Stimulated activated CD4-positive, alpha-beta T cell treated with anti-CD3 and anti-CD28 coated beads, Interleukin-1b, Interleukin-23, amount 100 ng/mL, for 1 hour (primary cell): ENCODE measurements around the gene PFN1.

Source experiments
- DNase-seq, 2 donors: peaks; one replicate each; pipeline ENCODE4 v3.0.0-alpha.2; 2020; ENCODE audit warnings: low read depth in 2 of 2

PFN1 gene

GRCh38 chr17:4967539-4968485 lies 19.5 kb upstream of the PFN1 start, which contains the start of gene SPAG7:
SPAG7 (minus strand) TSS chr17:4967817; CDS start chr17:4967804, 13 bp downstream.
- DNase-seq = peak; percentile 81 to 86

DNA sequence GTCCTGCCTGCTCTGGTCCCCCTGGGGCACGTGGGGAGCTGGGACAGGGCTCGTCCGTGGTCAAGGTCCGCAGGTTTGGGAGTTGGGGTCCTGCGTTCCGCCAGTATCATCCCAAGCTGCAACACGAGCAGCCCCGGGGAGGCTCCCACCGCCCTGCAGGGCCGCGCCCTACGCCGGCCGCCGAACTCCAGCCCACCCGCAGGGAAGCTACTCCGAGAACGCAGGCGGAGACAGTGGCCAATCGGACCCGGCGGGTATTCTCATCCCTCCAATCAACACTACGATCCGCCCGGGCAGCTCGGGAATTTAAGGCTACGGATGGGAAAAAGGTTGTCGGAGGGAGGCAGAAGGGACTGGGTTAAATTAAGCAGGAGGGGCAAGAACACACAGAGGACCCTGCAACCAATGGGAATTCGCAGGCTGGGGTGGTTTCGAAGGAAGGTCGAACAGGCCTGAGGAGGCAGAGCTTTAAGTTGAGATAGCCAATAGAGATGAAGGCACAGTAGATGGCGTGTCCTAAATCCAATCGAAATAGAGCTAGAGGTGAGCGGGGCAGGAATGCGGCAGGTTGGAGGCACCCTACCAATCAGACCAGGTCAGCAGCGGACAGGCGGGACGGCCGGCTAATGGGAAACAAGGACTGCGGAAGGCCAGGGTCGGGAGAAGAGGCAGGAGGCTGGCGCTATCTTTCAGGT lies 18.7 kb upstream of the PFN1 start:
- peak; percentile 74 to 92 for DNase-seq

GRCh38 chr17:4965311-4965986 lies 17.1 kb upstream of the PFN1 start:
- no peak for DNase-seq

GRCh38 chr17:4960279-4960922 lies 12.1 kb upstream of the PFN1 start:
- no peak for DNase-seq

GRCh38 chr17:4959261-4959965 lies 11.1 kb upstream of the PFN1 start:
- no peak for DNase-seq

GRCh38 chr17:4958102-4958501 lies 9.8 kb upstream of the PFN1 start:
- DNase-seq = no peak

GRCh38 chr17:4956493-4957061 lies 8.2 kb upstream of the PFN1 start:
- DNase-seq = no peak

- no peak for DNase-seq
Measured at GRCh38 chr17:4955091-4955490, 6.8 kb upstream of the PFN1 start.

DNA sequence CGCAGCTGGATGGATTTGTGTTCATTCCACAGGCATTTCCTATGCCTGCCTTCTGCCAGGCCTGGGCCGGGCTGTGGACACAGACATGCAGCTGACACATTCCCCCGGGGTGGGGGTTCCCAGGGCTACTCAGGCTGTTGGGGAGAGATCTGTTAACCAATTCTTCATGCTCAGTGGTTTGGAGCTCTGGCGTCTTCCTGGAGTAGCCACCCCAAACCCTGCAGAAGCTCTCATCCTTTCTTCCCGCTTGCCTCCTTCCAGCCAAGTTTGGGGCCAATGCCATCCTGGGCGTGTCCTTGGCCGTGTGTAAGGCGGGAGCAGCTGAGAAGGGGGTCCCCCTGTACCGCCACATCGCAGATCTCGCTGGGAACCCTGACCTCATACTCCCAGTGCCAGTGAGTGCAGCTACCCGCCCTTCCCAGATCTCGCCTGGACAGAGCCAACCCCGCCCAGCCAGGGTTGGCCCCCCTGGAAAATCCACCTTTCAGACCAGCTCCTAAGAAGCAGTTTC lies 5.2 kb upstream of the PFN1 start:
- no peak for DNase-seq

- DNase-seq = no peak
Measured at GRCh38 chr17:4951486-4951885, 3.2 kb upstream of the PFN1 start.

DNA sequence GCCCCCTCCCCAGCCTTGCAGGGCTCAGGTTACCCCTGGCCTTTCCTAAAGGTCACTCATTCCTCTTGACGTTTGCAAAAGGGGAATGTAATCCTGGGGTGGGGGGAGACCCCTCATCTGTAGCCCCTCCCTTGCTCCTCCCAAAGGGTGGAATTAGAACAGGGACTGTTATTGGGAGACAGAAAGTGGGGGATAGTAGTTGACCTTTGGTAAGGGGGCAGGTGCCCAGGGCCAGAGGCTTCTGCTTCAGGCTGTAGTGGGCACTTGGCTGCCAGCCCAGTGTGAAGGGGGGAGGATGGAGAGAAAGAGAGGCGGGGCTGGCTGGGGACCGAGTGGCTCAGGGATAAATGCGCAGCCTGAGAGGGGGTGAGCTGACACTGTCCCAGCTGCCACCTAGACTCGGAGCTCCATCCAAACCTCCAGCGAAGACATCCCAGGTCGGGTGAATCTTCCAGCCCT lies 2.4 kb upstream of the PFN1 start, which contains the start of gene ENO3:
Gene ENO3, plus strand, starts transcription at position 374 of the 459 bp plus-strand sequence. CDS start 711 bp downstream, outside the sequence.
- no peak for DNase-seq

DNA sequence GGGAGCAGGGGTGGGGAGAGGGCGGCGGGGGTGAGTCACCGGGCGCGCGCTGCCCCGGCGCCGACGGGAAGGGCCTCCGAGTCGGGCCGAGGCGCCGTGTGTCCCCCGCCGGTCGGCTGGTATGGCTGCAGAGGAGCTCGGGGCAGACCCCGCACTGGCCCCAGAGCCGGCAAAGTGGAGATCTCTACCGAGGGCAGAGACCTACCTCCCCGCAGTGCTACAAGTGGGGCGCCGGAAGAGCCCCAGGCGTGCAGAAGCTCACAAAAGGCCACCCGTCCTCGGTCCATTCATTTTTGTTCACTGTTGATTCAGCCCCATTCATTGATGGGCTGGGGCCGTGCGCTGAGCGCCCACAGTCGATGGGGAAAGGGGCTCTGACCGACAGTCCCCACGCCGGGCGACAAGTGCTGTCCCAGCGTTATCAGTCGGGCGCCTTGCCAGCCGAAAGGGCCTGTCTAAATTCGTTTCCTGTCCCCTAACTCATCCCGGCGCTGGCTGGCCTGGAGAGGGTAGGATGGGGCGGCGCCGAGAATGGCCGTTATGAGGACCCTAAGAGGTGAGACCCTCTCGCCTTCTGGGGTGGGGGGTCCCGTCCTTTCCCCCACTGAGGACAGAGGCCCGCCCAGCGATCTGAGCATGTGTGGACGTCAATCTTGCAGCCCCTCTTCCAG lies 1.9 kb upstream of the PFN1 start:
- no peak for DNase-seq

DNA sequence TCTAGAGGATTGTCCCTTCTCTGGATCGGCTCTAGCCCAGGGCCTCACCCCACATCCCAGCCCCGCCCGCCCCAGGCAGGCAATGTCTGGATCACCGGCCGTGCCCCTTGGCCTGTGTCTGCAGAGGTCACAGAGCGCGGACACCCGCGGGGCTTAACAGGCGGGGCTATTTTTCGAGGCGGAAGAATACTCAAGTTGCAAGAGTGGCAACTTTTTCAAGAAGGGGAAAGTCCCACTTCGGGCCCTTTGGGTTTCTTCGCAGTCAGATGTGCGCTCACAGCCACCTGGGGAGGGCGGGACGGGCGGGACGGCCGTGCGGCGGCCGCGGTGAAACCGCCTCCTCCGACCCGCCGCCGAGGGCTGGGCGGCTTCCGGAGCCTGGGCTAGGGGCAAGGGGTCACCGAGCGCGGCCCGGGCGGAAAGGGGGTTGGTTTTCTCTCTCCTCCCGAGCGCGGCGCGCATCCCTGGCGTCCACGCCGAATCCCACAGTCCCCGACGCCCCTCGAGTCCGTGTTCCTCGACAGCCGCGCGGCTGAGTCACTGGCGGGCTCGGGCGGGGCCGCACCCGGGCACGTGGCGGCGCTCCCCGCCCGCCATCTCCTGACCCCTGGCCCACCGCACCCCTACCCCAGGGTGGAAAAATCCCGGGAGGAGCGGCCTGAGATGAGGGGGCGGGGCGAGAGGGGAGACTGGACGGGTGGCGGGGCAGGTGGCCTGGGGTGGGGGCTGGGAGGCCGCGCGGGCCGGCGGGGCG lies 1.2 kb upstream of the PFN1 start:
- peak in 1 of 2 donors; percentile 56 for DNase-seq

DNA sequence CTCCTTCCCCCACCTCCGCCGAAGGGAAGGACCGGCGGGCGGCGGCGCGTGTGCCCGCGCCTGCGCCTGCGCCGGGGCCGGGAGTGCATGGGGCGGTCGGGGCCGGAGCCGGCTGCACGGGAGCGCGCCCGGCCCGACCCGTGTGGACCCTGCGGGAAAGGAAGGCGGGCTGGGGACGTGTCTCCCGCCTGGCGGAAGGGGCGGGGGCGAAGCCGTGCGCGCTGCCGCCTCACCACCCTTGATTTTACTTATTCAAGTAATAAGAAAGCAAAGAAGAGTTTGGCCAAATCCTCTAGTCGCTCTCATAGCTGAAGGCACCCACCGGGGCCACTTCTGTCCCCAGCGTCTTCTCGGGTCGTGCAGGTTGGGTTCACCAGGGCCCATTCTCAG lies 596 bp upstream of the PFN1 start:
- no peak for DNase-seq

DNA sequence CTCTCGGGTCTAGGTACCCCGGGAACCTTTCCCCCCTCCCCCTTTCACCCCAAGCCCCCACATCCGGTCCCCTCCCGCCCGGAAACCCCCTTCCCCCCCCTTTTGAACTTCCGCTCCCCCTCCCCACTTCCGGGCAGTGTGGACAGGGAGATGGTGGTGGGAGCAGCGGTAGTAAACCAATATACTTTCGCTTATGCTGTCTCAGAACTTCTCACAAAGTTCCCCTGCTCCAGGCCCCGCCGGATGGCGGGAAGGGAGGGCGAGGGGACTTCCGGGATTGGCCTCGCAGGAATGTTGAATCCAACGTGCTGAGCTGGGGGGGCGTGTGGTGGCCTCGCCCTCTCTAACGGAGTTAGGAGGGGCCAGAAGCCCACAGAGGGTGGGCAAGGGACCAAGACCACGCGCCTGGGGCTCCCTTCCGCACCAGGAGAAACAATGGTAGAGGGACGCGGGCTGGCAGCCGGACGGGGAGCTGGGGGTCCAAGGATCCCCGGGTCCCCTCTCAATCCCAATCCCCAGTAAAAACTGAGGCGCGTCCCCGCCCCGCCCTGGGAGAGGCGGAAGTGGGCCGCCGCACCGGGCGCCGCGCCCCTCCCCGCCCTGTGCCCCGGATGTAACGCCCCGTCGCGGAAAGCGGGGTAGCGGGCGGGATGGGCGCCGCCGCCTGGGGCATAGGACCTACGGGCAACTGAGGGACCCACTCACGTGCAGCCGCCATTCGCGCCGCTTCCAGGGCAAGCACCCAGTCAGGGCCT lies 742 bp downstream of the PFN1 start:
- no peak for DNase-seq

DNA sequence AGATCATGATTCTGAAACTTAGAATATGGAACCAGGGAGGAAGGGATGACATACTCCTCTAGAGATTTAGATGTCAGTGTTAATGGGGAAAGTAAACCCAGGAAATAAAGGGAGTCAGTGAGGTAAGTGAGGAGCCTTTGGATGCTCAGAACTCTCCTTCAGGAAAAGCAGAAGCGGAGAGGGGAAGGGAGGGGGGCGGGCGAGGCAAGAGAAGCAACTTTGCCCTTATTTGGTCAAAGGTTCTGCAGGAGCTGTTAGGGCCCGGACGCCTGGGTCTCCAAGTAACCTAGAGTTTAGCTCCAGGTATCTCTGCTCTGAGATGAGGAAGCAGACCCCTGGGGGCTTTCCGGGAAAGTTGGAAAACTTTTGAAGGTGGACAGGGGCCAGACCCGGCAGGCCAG lies 1.3 kb downstream of the PFN1 start:
- no peak for DNase-seq

GRCh38 chr17:4946312-4946976 lies 1.9 kb downstream of the PFN1 start:
- no peak for DNase-seq

DNA sequence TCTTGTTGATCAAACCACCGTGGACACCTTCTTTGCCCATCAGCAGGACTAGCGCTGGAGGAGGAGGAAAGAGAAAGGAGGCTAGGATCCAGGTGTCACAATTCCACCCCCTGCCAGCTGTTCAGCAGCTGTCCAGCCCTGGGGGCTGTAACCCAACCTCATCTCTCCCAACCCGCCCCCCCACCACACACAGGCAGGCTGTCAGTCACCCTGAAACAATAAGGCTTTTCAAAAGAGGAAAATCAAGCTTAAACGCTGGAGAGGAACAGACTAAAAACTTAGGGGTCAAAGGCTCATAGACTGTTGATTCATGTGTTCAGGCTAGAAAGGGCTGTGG lies 2.4 kb downstream of the PFN1 start:
- DNase-seq = no peak
